WTC11 (cell line): Measurements from ENCODE around the gene ADAMTS8. TPM values are rescaled to one million over a fixed set of nuclear protein-coding genes. Genes with fewer than 3 reads are reported as not detected.

ENCODE experiments used
- ATAC-seq: fragments of 200-7000 bp; cut with Tn5 transposase; 2 replicates; pipeline ENCODE4 v1.10.0; 2021; ENCODE audit warnings: mild to moderate bottlenecking, moderate library complexity
- CTCF ChIA-PET: fragments of 300-600 bp; sonication (Branson Sonifier 250); formaldehyde crosslinking; loops from one replicate; lab custom pipeline; 2021; ENCODE audit warnings: antibody characterized with exemption; lab: Charles Lee
- POLR2A ChIA-PET: fragments of 350-600 bp; sonication (Branson Sonifier 250); formaldehyde crosslinking; loops from one replicate; lab custom pipeline; 2021; ENCODE audit warnings: antibody characterized with exemption; lab: Charles Lee
- DNase-seq: peaks from one replicate; pipeline ENCODE4 v3.0.0; 2021; ENCODE audit warnings: low spot score
- H3K27ac Mint-ChIP-seq: 2 replicates; pipeline ENCODE4 v1.8.0; 2021; ENCODE audit warnings: mixed read lengths
- H3K27me3 Mint-ChIP-seq: 2 replicates; pipeline ENCODE4 v1.8.0; 2021; ENCODE audit warnings: low read depth, mild to moderate bottlenecking, moderate library complexity, mixed read lengths
- H3K36me3 Mint-ChIP-seq: 2 replicates; pipeline ENCODE4 v1.8.0; 2021; ENCODE audit warnings: mixed read lengths
- H3K4me1 Mint-ChIP-seq: 2 replicates; pipeline ENCODE4 v1.8.0; 2022; ENCODE audit warnings: mixed read lengths
- H3K4me3 Mint-ChIP-seq: 2 replicates; pipeline ENCODE4 v1.8.0; 2021; ENCODE audit warnings: mild to moderate bottlenecking, moderate library complexity, mixed read lengths
- H3K9me3 Mint-ChIP-seq: 2 replicates; pipeline ENCODE4 v1.8.0; 2021; ENCODE audit warnings: mixed read lengths
- AR ChIP-seq: fragments of 250-450 bp; sonication (Bioruptor Pico); IDR thresholded peaks from 2 replicates; pipeline ENCODE4 v1.9.0; 2021; ENCODE audit warnings: mild to moderate bottlenecking
- CBFB ChIP-seq: sonication (generic); formaldehyde crosslinking; IDR thresholded peaks from 2 replicates; pipeline ENCODE4 v1.8.1; 2022; ENCODE audit warnings: mild to moderate bottlenecking, low read depth, missing genetic modification reagents
- FOXJ3 ChIP-seq: sonication (generic); formaldehyde crosslinking; IDR thresholded peaks from 2 replicates; pipeline ENCODE4 v1.9.0; 2021; ENCODE audit warnings: missing genetic modification reagents, mild to moderate bottlenecking, borderline replicate concordance
- GABPB1 ChIP-seq: sonication (generic); formaldehyde crosslinking; IDR thresholded peaks from 2 replicates; pipeline ENCODE4 v1.8.1; 2023; ENCODE audit warnings: mild to moderate bottlenecking, missing genetic modification reagents
- JAZF1 ChIP-seq: fragments of 250-450 bp; sonication (Bioruptor Pico); IDR thresholded peaks from 2 replicates; pipeline ENCODE4 v1.9.0; 2021; ENCODE audit warnings: moderate library complexity, mild to moderate bottlenecking, inconsistent platforms
- PRRX2 ChIP-seq: fragments of 250-450 bp; sonication (Bioruptor Pico); IDR thresholded peaks from 2 replicates; pipeline ENCODE4 v1.8.0; 2021; ENCODE audit warnings: mild to moderate bottlenecking
- SMAD4 ChIP-seq: sonication (generic); formaldehyde crosslinking; IDR thresholded peaks from 2 replicates; pipeline ENCODE4 v1.8.0; 2022; ENCODE audit warnings: mild to moderate bottlenecking, missing genetic modification reagents
- ZMAT4 ChIP-seq: fragments of 250-450 bp; sonication (Bioruptor Pico); IDR thresholded peaks from 2 replicates; pipeline ENCODE4 v1.9.0; 2021; ENCODE audit warnings: mild to moderate bottlenecking
- ZNF532 ChIP-seq: fragments of 250-450 bp; sonication (Bioruptor Pico); IDR thresholded peaks from 2 replicates; pipeline ENCODE4 v1.9.0; 2021; ENCODE audit warnings: mild to moderate bottlenecking, borderline replicate concordance
- ZSCAN18 ChIP-seq: fragments of 250-450 bp; sonication (Bioruptor Pico); IDR thresholded peaks from 2 replicates; pipeline ENCODE4 v2.1.2; 2022; ENCODE audit warnings: mild to moderate bottlenecking, moderate library complexity
- total RNA-seq: library from RNA; stranded (reverse); gene quantifications from 3 replicates; pipeline ENCODE4 v1.2.3, GENCODE V29; 2021

Gene ADAMTS8
- total RNA-seq, 1 experiment from 2014 or later: 9.9 TPM

GRCh38 chr11:130476200-130476921, 48.0 kb upstream of the ADAMTS8 start:
- ATAC-seq: peak; percentile 57; the same call in 1 of the 2 replicates
- CTCF ChIA-PET: interaction anchor here (1.1 to 2.6 kb wide), 4 partner anchors 11 to 440 kb away, joined by 3 to 7 read pairs (median 6); partner anchors contain the start of gene SNX19
- H3K4me1 Mint-ChIP-seq: peaks cover 3% of the 10 kb centered on the region; the same call in 1 of the 2 replicates
- POLR2A ChIA-PET: no interaction called here
- H3K36me3 Mint-ChIP-seq: no peaks in the 10 kb centered on the region
- H3K27ac Mint-ChIP-seq: peak overlapping the region; percentile 61
- H3K4me3 Mint-ChIP-seq: no peak overlapping the region
- TF ChIP-seq JAZF1 (CRISPR knock-in tag): no peak
- TF ChIP-seq CBFB (CRISPR knock-in tag): no peak
- TF ChIP-seq PRRX2 (CRISPR knock-in tag): no peak
- TF ChIP-seq FOXJ3: no peak
- no peak for TF ChIP-seq ZNF532 (CRISPR knock-in tag)
- TF ChIP-seq AR (CRISPR knock-in tag): no peak
- no peaks in the 10 kb centered on the region for H3K9me3 Mint-ChIP-seq
- DNase-seq: no peak
- H3K27me3 Mint-ChIP-seq: no peaks in the 10 kb centered on the region

GRCh38 chr11:130475426-130476053, 47.1 kb upstream of the ADAMTS8 start:
- CTCF ChIA-PET: interaction anchor here (2.6 kb wide), 1 partner anchor 11 kb away, joined by 7 read pairs; no protein-coding TSS in a partner anchor

More at GRCh38 chr11:130475426-130476053, 47.1 kb upstream of the ADAMTS8 start:
- no peaks in the 10 kb centered on the region for H3K36me3 Mint-ChIP-seq
- ATAC-seq (no peak), DNase-seq (no peak)
- H3K9me3 Mint-ChIP-seq: no peaks in the 10 kb centered on the region
- H3K4me1 Mint-ChIP-seq: peaks cover 3% of the 10 kb centered on the region; the same call in 1 of the 2 replicates
- POLR2A ChIA-PET: no interaction called here
- TF ChIP-seq SMAD4 (CRISPR knock-in tag) (no peak), ZSCAN18 (CRISPR knock-in tag) (no peak), GABPB1 (no peak), ZMAT4 (CRISPR knock-in tag) (no peak)
- H3K27ac Mint-ChIP-seq: no peak overlapping the region
- no peak overlapping the region for H3K4me3 Mint-ChIP-seq
- no peaks in the 10 kb centered on the region for H3K27me3 Mint-ChIP-seq
